K562 (cell line): ENCODE measurements around the gene HCN3. TPM values are rescaled to one million over a fixed set of nuclear protein-coding genes. Genes with fewer than 3 reads are reported as not detected.

Experiments
- FOS ChIP-seq: IDR thresholded peaks from 3 replicates; pipeline ENCODE4 v1.6.1; 2011; ENCODE audit not compliant: insufficient read length; ENCODE audit errors: extremely low read depth
- KDM2B ChIP-seq: fragments of 250-450 bp; sonication (Bioruptor Pico); IDR thresholded peaks from 2 replicates; pipeline ENCODE4 v1.8.0; 2021; ENCODE audit warnings: mild to moderate bottlenecking, moderate library complexity
- NFRKB ChIP-seq: fragments of 450-650 bp; IDR thresholded peaks from 2 replicates; pipeline ENCODE4 v1.6.1; 2016; ENCODE audit warnings: low read depth
- RBM34 ChIP-seq: fragments of 200-400 bp; formaldehyde crosslinking; IDR thresholded peaks from 2 replicates; pipeline ENCODE4 v1.6.1; 2018; ENCODE audit warnings: low read length, borderline replicate concordance; ENCODE audit not compliant: insufficient read depth
- SIX5 ChIP-seq, 2 experiments: IDR thresholded peaks; 2 replicates each; pipeline ENCODE4 v1.6.1; 2011; ENCODE audit warnings: low read length in 2 of 2, borderline replicate concordance in 1 of 2, low read depth in 1 of 2, mild to moderate bottlenecking in 1 of 2, moderate library complexity in 1 of 2; ENCODE audit not compliant: insufficient read depth in 1 of 2
- TAL1 ChIP-seq: fragments of 450-650 bp; IDR thresholded peaks from 2 replicates; pipeline ENCODE4 v1.6.1; 2016; ENCODE audit warnings: mild to moderate bottlenecking
- XRCC4 ChIP-seq: IDR thresholded peaks from one replicate; pipeline ENCODE4 v1.6.1; 2011; ENCODE audit not compliant: insufficient read depth, insufficient read length; ENCODE audit errors: extremely low read depth
- ZNF282 ChIP-seq: sonication (generic); formaldehyde crosslinking; IDR thresholded peaks from 2 replicates; pipeline ENCODE4 v1.8.1; 2023; ENCODE audit warnings: missing genetic modification reagents
- ZZZ3 ChIP-seq: fragments of 450-650 bp; IDR thresholded peaks from 2 replicates; pipeline ENCODE4 v1.6.1; 2016; ENCODE audit warnings: antibody characterized with exemption, mild to moderate bottlenecking, moderate library complexity
- polyA plus RNA-seq, 8 experiments: library from polyadenylated mRNA; depleted of rRNA in 4 of 8; stranded (reverse) in 5 of 8; unstranded in 3 of 8; fragments of >200 nt; fragmentation: Nextera tagmentation in 2 of 8; fragmentation: Illumina TruSeq in 1 of 8; extraction: Ambion mirVana in 2 of 8; extraction: Trizol in 1 of 8; gene quantifications; 2 replicates each; pipeline versions ENCODE4 v1.2.1 to v1.2.3, GENCODE V29; 2011 to 2014; ENCODE audit warnings: inconsistent platforms in 1 of 8, missing spikeins in 1 of 8
- total RNA-seq, 7 experiments: library from RNA; depleted of rRNA in 6 of 7; stranded (reverse); fragments of >200 nt in 6 of 7; fragmentation: Illumina TruSeq in 2 of 7; extraction: Trizol in 2 of 7; gene quantifications; 2 replicates each; pipeline versions ENCODE4 v1.2.1 to v1.2.3, GENCODE V29; 2011 to 2021; ENCODE audit warnings: low replicate concordance in 1 of 7
- TF ChIP-seq, protein P1 (sequence below), 3 experiments: fragments of 200-800 bp in 1 of 3; sonication (Bioruptor generic) in 1 of 3; sonication (generic) in 1 of 3; formaldehyde crosslinking in 1 of 3; IDR thresholded peaks; 2 replicates each; pipeline versions ENCODE4 v1.6.1 to v1.8.0; 2016 to 2022; ENCODE audit warnings: mild to moderate bottlenecking in 2 of 3, missing compliant biosample characterization in 2 of 3, missing genetic modification characterization in 2 of 3, missing genetic modification reagents in 1 of 3
- TF ChIP-seq, protein P2 (sequence below): sonication (generic); formaldehyde crosslinking; IDR thresholded peaks from 2 replicates; pipeline ENCODE4 v1.8.0; 2023; ENCODE audit warnings: mild to moderate bottlenecking, missing genetic modification reagents
- TF ChIP-seq, protein P3 (sequence below): sonication (generic); formaldehyde crosslinking; IDR thresholded peaks from 2 replicates; pipeline ENCODE4 v1.8.0; 2022; ENCODE audit warnings: missing genetic modification reagents, mild to moderate bottlenecking, borderline replicate concordance
- TF ChIP-seq, protein P4 (sequence below), 3 experiments: fragments of 200-800 bp in 1 of 3; fragments of 250-450 bp in 1 of 3; fragments of 450-650 bp in 1 of 3; sonication (Bioruptor Pico) in 1 of 3; sonication (Bioruptor generic) in 1 of 3; formaldehyde crosslinking in 1 of 3; IDR thresholded peaks; 2 replicates each; pipeline versions ENCODE4 v1.6.1 to v1.8.0; 2016 to 2022; ENCODE audit warnings: mild to moderate bottlenecking in 2 of 3, missing genetic modification characterization in 2 of 3, missing compliant biosample characterization in 1 of 3, moderate library complexity in 1 of 3
- TF ChIP-seq, protein P5 (sequence below): sonication (generic); formaldehyde crosslinking; IDR thresholded peaks from 2 replicates; pipeline ENCODE4 v1.8.1; 2023; ENCODE audit warnings: mild to moderate bottlenecking, missing genetic modification reagents

The HCN3 gene
- total and polyA plus RNA-seq, 9 of the 15 experiments (the other 6 are each of a cell fraction or from before 2014, with no cell fraction given), result 0.91 to 9.7 (median 3.9) TPM

DNA sequence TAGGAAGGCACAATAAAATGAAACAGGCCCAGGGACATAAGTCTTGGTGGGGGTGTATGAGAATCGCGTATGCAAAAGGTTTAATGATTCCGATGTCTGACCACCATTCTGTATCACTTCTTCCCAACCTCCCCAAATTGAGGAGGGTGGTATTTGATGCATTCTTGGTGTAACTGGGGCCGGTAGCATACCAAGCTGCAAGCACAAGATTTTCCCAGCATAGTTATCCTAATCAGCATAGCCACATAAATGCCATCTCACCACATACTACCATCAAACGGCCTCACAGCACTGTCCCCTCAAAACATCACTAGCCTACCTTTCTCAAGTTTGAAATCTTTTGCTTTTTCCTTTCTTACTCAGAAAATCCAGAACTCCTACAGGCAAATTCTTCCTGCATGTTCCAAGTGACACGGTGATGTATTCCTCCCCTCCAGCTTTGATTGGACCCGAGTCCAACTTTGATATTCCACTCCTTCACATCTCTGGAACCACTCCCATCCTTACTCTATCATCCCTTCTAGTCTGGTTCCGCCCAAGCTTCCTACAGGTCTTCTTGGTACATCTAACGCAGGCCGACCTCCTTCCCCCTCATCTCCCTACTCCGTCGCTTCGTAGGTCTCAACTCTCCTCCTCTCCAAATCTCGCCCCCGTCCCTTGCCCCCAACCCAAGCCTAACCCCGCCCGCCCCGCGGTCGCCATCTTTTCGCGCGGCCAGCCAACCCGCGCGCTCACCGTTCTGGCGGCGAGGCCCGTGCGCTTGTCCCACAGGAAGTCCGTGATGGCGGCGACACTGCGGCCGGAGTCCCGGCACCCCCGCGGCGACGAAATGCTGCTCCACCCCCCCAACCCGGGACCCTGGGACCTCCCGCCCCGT, 4.6 kb upstream of the HCN3 start (continued):
- TF ChIP-seq, protein P1, sequence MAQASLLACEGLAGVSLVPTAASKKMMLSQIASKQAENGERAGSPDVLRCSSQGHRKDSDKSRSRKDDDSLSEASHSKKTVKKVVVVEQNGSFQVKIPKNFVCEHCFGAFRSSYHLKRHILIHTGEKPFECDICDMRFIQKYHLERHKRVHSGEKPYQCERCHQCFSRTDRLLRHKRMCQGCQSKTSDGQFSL (CRISPR knock-in tag; IDR thresholded peaks at IDR 0.05), result no peak
- TF ChIP-seq, protein P1 (tag; IDR thresholded peaks at IDR 0.05), result 0 out of 4 replicates have a peak, but pooled peaks of 1 of the 2 experiments have one; percentile 51
- TF ChIP-seq, protein P2, sequence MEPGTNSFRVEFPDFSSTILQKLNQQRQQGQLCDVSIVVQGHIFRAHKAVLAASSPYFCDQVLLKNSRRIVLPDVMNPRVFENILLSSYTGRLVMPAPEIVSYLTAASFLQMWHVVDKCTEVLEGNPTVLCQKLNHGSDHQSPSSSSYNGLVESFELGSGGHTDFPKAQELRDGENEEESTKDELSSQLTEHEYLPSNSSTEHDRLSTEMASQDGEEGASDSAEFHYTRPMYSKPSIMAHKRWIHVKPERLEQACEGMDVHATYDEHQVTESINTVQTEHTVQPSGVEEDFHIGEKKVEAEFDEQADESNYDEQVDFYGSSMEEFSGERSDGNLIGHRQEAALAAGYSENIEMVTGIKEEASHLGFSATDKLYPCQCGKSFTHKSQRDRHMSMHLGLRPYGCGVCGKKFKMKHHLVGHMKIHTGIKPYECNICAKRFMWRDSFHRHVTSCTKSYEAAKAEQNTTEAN (CRISPR knock-in tag), result no peak
- TF ChIP-seq XRCC4 (no peak), NFRKB (peak; percentile 25), KDM2B (CRISPR knock-in tag) (no peak), TAL1 (no peak), RBM34 (no peak), SIX5 (IDR thresholded peaks at IDR 0.05; ENCODE audit: borderline replicate concordance in 1 of 2, insufficient read depth in 1 of 2, low read depth in 1 of 2, low read length in 2 of 2) (no peak), FOS (no peak), ZNF282 (no peak), ZZZ3 (no peak)
- TF ChIP-seq, protein P3, sequence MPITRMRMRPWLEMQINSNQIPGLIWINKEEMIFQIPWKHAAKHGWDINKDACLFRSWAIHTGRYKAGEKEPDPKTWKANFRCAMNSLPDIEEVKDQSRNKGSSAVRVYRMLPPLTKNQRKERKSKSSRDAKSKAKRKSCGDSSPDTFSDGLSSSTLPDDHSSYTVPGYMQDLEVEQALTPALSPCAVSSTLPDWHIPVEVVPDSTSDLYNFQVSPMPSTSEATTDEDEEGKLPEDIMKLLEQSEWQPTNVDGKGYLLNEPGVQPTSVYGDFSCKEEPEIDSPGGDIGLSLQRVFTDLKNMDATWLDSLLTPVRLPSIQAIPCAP (CRISPR knock-in tag), result no peak
- TF ChIP-seq, protein P4, sequence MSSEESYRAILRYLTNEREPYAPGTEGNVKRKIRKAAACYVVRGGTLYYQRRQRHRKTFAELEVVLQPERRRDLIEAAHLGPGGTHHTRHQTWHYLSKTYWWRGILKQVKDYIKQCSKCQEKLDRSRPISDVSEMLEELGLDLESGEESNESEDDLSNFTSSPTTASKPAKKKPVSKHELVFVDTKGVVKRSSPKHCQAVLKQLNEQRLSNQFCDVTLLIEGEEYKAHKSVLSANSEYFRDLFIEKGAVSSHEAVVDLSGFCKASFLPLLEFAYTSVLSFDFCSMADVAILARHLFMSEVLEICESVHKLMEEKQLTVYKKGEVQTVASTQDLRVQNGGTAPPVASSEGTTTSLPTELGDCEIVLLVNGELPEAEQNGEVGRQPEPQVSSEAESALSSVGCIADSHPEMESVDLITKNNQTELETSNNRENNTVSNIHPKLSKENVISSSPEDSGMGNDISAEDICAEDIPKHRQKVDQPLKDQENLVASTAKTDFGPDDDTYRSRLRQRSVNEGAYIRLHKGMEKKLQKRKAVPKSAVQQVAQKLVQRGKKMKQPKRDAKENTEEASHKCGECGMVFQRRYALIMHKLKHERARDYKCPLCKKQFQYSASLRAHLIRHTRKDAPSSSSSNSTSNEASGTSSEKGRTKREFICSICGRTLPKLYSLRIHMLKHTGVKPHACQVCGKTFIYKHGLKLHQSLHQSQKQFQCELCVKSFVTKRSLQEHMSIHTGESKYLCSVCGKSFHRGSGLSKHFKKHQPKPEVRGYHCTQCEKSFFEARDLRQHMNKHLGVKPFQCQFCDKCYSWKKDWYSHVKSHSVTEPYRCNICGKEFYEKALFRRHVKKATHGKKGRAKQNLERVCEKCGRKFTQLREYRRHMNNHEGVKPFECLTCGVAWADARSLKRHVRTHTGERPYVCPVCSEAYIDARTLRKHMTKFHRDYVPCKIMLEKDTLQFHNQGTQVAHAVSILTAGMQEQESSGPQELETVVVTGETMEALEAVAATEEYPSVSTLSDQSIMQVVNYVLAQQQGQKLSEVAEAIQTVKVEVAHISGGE (CRISPR knock-in tag; IDR thresholded peaks at IDR 0.05), result 0 out of 6 replicates have a peak, but pooled peaks of 1 of the 3 experiments have one; percentile 17
- TF ChIP-seq, protein P5, sequence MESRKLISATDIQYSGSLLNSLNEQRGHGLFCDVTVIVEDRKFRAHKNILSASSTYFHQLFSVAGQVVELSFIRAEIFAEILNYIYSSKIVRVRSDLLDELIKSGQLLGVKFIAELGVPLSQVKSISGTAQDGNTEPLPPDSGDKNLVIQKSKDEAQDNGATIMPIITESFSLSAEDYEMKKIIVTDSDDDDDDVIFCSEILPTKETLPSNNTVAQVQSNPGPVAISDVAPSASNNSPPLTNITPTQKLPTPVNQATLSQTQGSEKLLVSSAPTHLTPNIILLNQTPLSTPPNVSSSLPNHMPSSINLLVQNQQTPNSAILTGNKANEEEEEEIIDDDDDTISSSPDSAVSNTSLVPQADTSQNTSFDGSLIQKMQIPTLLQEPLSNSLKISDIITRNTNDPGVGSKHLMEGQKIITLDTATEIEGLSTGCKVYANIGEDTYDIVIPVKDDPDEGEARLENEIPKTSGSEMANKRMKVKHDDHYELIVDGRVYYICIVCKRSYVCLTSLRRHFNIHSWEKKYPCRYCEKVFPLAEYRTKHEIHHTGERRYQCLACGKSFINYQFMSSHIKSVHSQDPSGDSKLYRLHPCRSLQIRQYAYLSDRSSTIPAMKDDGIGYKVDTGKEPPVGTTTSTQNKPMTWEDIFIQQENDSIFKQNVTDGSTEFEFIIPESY (CRISPR knock-in tag), result no peak
